Right renal cortex interstitium (tissue), 3 donors: ENCODE measurements around the gene COX6B1. TPM values are rescaled to one million over a fixed set of nuclear protein-coding genes. Genes with fewer than 3 reads are reported as not detected.
"Not testable (repeated sequence)": the region's sequence is repeated elsewhere in the genome, so short reads cannot be mapped to it uniquely, and the experiment has no call there.

Experiments used
- DNase-seq, 3 donors: peaks; one replicate each; pipeline ENCODE4 v3.0.0-alpha.2; 2013; ENCODE audit warnings: low read depth in 3 of 3, low spot score in 2 of 3
- polyA plus RNA-seq, 3 donors: library from polyadenylated mRNA; unstranded; fragments of 120-200 nt; gene quantifications; one replicate each; pipeline ENCODE4 v1.2.1, GENCODE V29; 2013; ENCODE audit not compliant: insufficient read length in 3 of 3

Gene COX6B1
- polyA plus RNA-seq, 3 donors = 394 to 408 (median 402) TPM

- no peak for DNase-seq
These were observed 15.9 kb downstream of the COX6B1 start for GRCh38 chr19:35663981-35664380.

- DNase-seq = no peak
These were observed 17.0 kb downstream of the COX6B1 start for GRCh38 chr19:35665157-35665556.

GRCh38 chr19:35665604-35666003 lies 17.5 kb downstream of the COX6B1 start:
- no peak for DNase-seq

GRCh38 chr19:35666251-35666913 lies 18.3 kb downstream of the COX6B1 start, which contains the start of gene UPK1A:
UPK1A (plus strand) TSS chr19:35666517; CDS start chr19:35666813, 296 bp downstream.
- DNase-seq = no peak

- no peak for DNase-seq
These were observed 21.4 kb downstream of the COX6B1 start for GRCh38 chr19:35669566-35669965.

- no peak for DNase-seq
These were observed 21.9 kb downstream of the COX6B1 start for GRCh38 chr19:35669974-35670373.

- no peak for DNase-seq
These were observed 22.6 kb downstream of the COX6B1 start for GRCh38 chr19:35670686-35671085.

- DNase-seq = no peak
These were observed 23.7 kb downstream of the COX6B1 start for GRCh38 chr19:35671818-35672217.

- no peak for DNase-seq
These were observed 25.1 kb downstream of the COX6B1 start for GRCh38 chr19:35673121-35673804.

- no peak for DNase-seq
These were observed 27.5 kb downstream of the COX6B1 start for GRCh38 chr19:35675589-35676140.

- no peak for DNase-seq
These were observed 41.7 kb downstream of the COX6B1 start for GRCh38 chr19:35689836-35690235.

GRCh38 chr19:35691106-35691505 lies 43.0 kb downstream of the COX6B1 start:
- DNase-seq = not testable (repeated sequence)

- no peak for DNase-seq
These were observed 43.9 kb downstream of the COX6B1 start for GRCh38 chr19:35692010-35692409.

GRCh38 chr19:35693422-35693821 lies 45.3 kb downstream of the COX6B1 start:
- DNase-seq = no peak

GRCh38 chr19:35693835-35694599 lies 45.9 kb downstream of the COX6B1 start:
- peak; percentile 70 to 77 (median 75) for DNase-seq

- no peak for DNase-seq
These were observed 47.8 kb downstream of the COX6B1 start for GRCh38 chr19:35695895-35696422.

- no peak for DNase-seq
These were observed 48.7 kb downstream of the COX6B1 start for GRCh38 chr19:35696835-35697234.

- peak; percentile 81 to 95 (median 84) for DNase-seq
These were observed 54.3 kb downstream of the COX6B1 start for GRCh38 chr19:35702223-35703012.

GRCh38 chr19:35703343-35703742 lies 55.2 kb downstream of the COX6B1 start:
- no peak for DNase-seq

- no peak for DNase-seq
These were observed 56.1 kb downstream of the COX6B1 start, which contains the start of gene ZBTB32 for GRCh38 chr19:35704218-35704617. ZBTB32 (plus strand) TSS chr19:35704558; CDS start chr19:35714627, 10,069 bp downstream.
